ENCODE data around the gene CFAP210. TPM values are rescaled to one million over a fixed set of nuclear protein-coding genes. Genes with fewer than 3 reads are reported as not detected.

CFAP210 gene
- total RNA-seq, 1 donor from 2014 or later = 1.4 TPM

DNA sequence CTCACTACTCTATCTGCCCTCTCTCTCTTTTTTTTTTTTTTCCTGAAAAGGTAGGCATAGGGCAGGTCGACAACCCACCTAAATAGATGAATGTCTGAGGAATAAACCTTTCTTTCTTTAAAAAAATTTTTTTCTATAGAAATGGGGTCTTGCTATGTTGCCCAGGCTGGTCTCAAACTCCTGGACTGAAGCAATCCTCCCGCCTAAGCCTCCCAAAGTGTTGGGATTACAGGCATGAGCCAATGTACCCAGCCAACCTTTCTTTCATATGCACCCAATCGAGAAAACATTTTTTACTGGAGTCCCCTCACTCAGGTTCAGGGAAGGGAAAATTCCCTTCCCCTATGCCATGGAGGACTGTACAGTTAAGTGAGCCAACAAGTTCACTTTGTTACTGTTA lies 31.0 kb downstream of the CFAP210 start:
- DNase-seq (ENCODE audit: extremely low spot score, unreplicated experiment) = no peak
- Mint-ChIP-seq H3K27me3 (no peaks in the 10 kb centered on the region), H3K36me3 (no peaks in the 10 kb centered on the region), H3K4me1 (ENCODE audit: unreplicated experiment) (no peaks in the 10 kb centered on the region), H3K27ac (no peak overlapping the region), H3K9me3 (no peaks in the 10 kb centered on the region), H3K4me3 (no peak overlapping the region)
- TF ChIP-seq, protein P1, sequence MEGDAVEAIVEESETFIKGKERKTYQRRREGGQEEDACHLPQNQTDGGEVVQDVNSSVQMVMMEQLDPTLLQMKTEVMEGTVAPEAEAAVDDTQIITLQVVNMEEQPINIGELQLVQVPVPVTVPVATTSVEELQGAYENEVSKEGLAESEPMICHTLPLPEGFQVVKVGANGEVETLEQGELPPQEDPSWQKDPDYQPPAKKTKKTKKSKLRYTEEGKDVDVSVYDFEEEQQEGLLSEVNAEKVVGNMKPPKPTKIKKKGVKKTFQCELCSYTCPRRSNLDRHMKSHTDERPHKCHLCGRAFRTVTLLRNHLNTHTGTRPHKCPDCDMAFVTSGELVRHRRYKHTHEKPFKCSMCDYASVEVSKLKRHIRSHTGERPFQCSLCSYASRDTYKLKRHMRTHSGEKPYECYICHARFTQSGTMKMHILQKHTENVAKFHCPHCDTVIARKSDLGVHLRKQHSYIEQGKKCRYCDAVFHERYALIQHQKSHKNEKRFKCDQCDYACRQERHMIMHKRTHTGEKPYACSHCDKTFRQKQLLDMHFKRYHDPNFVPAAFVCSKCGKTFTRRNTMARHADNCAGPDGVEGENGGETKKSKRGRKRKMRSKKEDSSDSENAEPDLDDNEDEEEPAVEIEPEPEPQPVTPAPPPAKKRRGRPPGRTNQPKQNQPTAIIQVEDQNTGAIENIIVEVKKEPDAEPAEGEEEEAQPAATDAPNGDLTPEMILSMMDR (conservative IDR thresholded peaks at IDR 0.05) = no peak

DNA sequence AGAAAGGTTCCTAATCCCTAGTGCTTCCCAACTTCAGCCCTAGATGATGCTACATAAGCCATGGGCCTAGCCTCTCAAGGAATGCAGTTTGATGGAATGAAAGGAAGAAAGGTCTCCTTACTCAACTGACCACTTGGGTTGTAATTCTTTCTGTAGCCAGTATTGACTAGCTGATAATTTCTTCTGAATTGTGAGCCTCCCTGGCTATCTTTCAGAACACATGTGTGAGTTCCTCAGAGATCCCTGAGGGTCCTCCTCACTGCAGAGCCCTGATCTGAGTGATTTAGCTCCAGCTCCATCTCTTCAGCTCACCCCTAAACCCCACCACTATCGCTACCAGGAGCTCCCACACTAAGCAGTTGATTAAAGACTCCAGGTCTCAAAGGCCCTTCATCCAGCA lies 31.5 kb downstream of the CFAP210 start:
- Mint-ChIP-seq H3K27me3 (no peaks in the 10 kb centered on the region), H3K4me3 (no peak overlapping the region), H3K36me3 (no peaks in the 10 kb centered on the region), H3K9me3 (no peaks in the 10 kb centered on the region), H3K27ac (no peak overlapping the region), H3K4me1 (ENCODE audit: unreplicated experiment) (no peaks in the 10 kb centered on the region)
- TF ChIP-seq, protein P1 (conservative IDR thresholded peaks at IDR 0.05) = no peak
- no peak for DNase-seq (ENCODE audit: extremely low spot score, unreplicated experiment)

DNA sequence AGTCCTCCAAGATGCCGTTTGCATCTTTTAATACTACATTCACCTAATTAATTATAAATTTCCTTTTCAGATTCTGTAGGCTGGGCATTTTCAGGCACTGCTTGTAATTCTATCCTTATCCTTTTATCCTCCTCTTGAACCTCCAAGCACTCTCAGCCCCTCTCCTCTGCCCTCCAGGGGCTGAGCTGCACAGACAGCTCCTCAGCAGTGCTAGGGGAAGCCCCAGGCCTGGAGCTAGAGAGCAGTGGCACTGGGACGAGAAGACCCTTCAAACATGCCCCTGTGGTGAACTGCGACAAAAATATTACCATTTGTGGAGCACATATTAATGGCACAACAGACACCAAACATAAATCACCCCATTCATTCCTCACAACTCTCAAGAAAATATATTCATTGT lies 32.9 kb downstream of the CFAP210 start:
- TF ChIP-seq, protein P1 (conservative IDR thresholded peaks at IDR 0.05) = no peak
- H3K4me1 Mint-ChIP-seq (ENCODE audit: unreplicated experiment) = no peaks in the 10 kb centered on the region
- H3K9me3 Mint-ChIP-seq = no peaks in the 10 kb centered on the region
- no peak for DNase-seq (ENCODE audit: extremely low spot score, unreplicated experiment)
- no peaks in the 10 kb centered on the region for H3K36me3 Mint-ChIP-seq
- no peak overlapping the region for H3K27ac Mint-ChIP-seq
- H3K4me3 Mint-ChIP-seq = no peak overlapping the region
- no peaks in the 10 kb centered on the region for H3K27me3 Mint-ChIP-seq

GRCh38 chr2:169659320-169659719 lies 34.9 kb downstream of the CFAP210 start:
- H3K27me3 Mint-ChIP-seq = no peaks in the 10 kb centered on the region
- H3K9me3 Mint-ChIP-seq = no peaks in the 10 kb centered on the region
- H3K4me3 Mint-ChIP-seq = no peak overlapping the region
- H3K4me1 Mint-ChIP-seq (ENCODE audit: unreplicated experiment) = no peaks in the 10 kb centered on the region
- H3K27ac Mint-ChIP-seq = no peak overlapping the region
- H3K36me3 Mint-ChIP-seq = no peaks in the 10 kb centered on the region
- DNase-seq (ENCODE audit: extremely low spot score, unreplicated experiment) = no peak
- TF ChIP-seq, protein P1 (conservative IDR thresholded peaks at IDR 0.05) = no peak

- H3K4me3 Mint-ChIP-seq = no peak overlapping the region
- H3K27ac Mint-ChIP-seq = no peak overlapping the region
- H3K27me3 Mint-ChIP-seq = no peaks in the 10 kb centered on the region
- H3K9me3 Mint-ChIP-seq = no peaks in the 10 kb centered on the region
- DNase-seq (ENCODE audit: extremely low spot score, unreplicated experiment) = no peak
- H3K4me1 Mint-ChIP-seq (ENCODE audit: unreplicated experiment) = no peaks in the 10 kb centered on the region
- H3K36me3 Mint-ChIP-seq = no peaks in the 10 kb centered on the region
- TF ChIP-seq, protein P1 (conservative IDR thresholded peaks at IDR 0.05) = no peak
Measured at GRCh38 chr2:169658877-169659276, 35.3 kb downstream of the CFAP210 start.

GRCh38 chr2:169656164-169656563 lies 38.0 kb downstream of the CFAP210 start:
- DNase-seq (ENCODE audit: extremely low spot score, unreplicated experiment) = no peak
- H3K36me3 Mint-ChIP-seq = no peaks in the 10 kb centered on the region
- no peaks in the 10 kb centered on the region for H3K9me3 Mint-ChIP-seq
- TF ChIP-seq, protein P1 (conservative IDR thresholded peaks at IDR 0.05) = no peak
- no peak overlapping the region for H3K4me3 Mint-ChIP-seq
- no peak overlapping the region for H3K27ac Mint-ChIP-seq
- peaks cover 3% of the 10 kb centered on the region for H3K27me3 Mint-ChIP-seq
- no peaks in the 10 kb centered on the region for H3K4me1 Mint-ChIP-seq (ENCODE audit: unreplicated experiment)

All from type B pancreatic cell (in vitro differentiated cells).